Endothelial cell of umbilical vein (primary cell): ENCODE data around the gene TEX38. TPM values are rescaled to one million over a fixed set of nuclear protein-coding genes. Genes with fewer than 3 reads are reported as not detected.

Source experiments
- BruUV-seq: library from RNA; stranded (reverse); fragments of 400-500 nt; replicated peaks from 2 replicates; lab custom pipeline; 2021; lab: Mats Ljungman, UMichigan
- CTCF ChIA-PET: fragments of 300-600, 350-600 bp; sonication (Branson Sonifier 250); formaldehyde crosslinking; loops from one replicate; lab custom pipeline; 2021; ENCODE audit warnings: antibody characterized with exemption, inconsistent platforms; lab: Charles Lee
- POLR2A ChIA-PET: fragments of 300-600, 350-600 bp; sonication (Branson Sonifier 250); formaldehyde crosslinking; loops from one replicate; lab custom pipeline; 2021; ENCODE audit warnings: antibody characterized with exemption, inconsistent platforms; lab: Charles Lee
- DNase-seq: peaks from one replicate; pipeline ENCODE4 v3.0.0-alpha.2; 2011; ENCODE audit warnings: low read depth, low spot score
- FAIRE-seq: peaks from 2 replicates; lab custom pipeline; 2011; peaks lifted over from hg19 to GRCh38; lab: Jason Lieb, UNC
- H2AFZ ChIP-seq: 2 replicates; pipeline ENCODE4 v1.6.0; 2012; ENCODE audit warnings: low read depth, low read length, control low read depth, inconsistent platforms
- H3K27ac ChIP-seq: 2 replicates; pipeline ENCODE4 v1.5.1; 2011; ENCODE audit warnings: low read depth, mild to moderate bottlenecking, control low read depth, low read length, moderate library complexity; ENCODE audit not compliant: insufficient read depth
- H3K27me3 ChIP-seq, 2 experiments: 2 replicates each; pipeline versions ENCODE4 v1.6.0 to v1.6.1; 2011; ENCODE audit warnings: low read length in 2 of 2, mixed read lengths in 1 of 2; ENCODE audit not compliant: control insufficient read depth in 2 of 2, insufficient read depth in 2 of 2
- H3K36me3 ChIP-seq, 2 experiments: 2 replicates in 1 of 2; 3 replicates in 1 of 2; pipeline ENCODE4 v1.5.1; 2011; ENCODE audit warnings: low read length in 2 of 2, mild to moderate bottlenecking in 1 of 2, moderate library complexity in 1 of 2; ENCODE audit not compliant: control insufficient read depth in 2 of 2, insufficient read depth in 2 of 2; ENCODE audit errors: extremely low read depth in 1 of 2
- H3K4me1 ChIP-seq: 3 replicates; pipeline ENCODE4 v1.5.1; 2011; ENCODE audit warnings: mild to moderate bottlenecking, low read length; ENCODE audit not compliant: control insufficient read depth, insufficient read depth; ENCODE audit errors: extremely low read depth
- H3K4me2 ChIP-seq: 2 replicates; pipeline ENCODE4 v1.6.1; 2011; ENCODE audit warnings: low read length, control low read depth, mixed read lengths; ENCODE audit not compliant: insufficient read depth
- H3K4me3 ChIP-seq, 3 experiments: fragments of 200-600 bp in 1 of 3; sonication (generic), shearing (Covaris generic) in 1 of 3; replicated peaks in 1 of 3; 2 replicates each; pipeline ENCODE4 v1.5.1; 2011 to 2016; ENCODE audit warnings: control low read depth in 3 of 3, low read length in 3 of 3, mild to moderate bottlenecking in 2 of 3, inconsistent platforms in 1 of 3, low read depth in 1 of 3, moderate library complexity in 1 of 3; ENCODE audit not compliant: insufficient read depth in 1 of 3
- H3K79me2 ChIP-seq: 2 replicates; pipeline ENCODE4 v1.6.0; 2012; ENCODE audit warnings: low read length, inconsistent platforms; ENCODE audit not compliant: control insufficient read depth, insufficient read depth
- H3K9ac ChIP-seq: replicated peaks from 2 replicates; pipeline ENCODE3; 2011; ENCODE audit warnings: low read length, control low read depth; ENCODE audit not compliant: insufficient read depth; ENCODE audit errors: extremely low read depth
- H3K9me1 ChIP-seq: replicated peaks from 3 replicates; pipeline ENCODE4 v1.6.0; 2011; ENCODE audit warnings: mild to moderate bottlenecking, low read length; ENCODE audit not compliant: control insufficient read depth, insufficient read depth; ENCODE audit errors: extremely low read depth
- H3K9me3 ChIP-seq: replicated peaks from 2 replicates; pipeline ENCODE4 v1.5.1; 2012; ENCODE audit warnings: low read length, inconsistent platforms; ENCODE audit not compliant: control insufficient read depth, insufficient read depth
- H4K20me1 ChIP-seq: replicated peaks from 2 replicates; pipeline ENCODE3; 2011; ENCODE audit warnings: mild to moderate bottlenecking, low read length; ENCODE audit not compliant: control insufficient read depth, insufficient read depth; ENCODE audit errors: extremely low read depth
- CTCF ChIP-seq, 2 donors: IDR thresholded peaks; 1 replicate in 1 of 2; 2 replicates in 1 of 2; pipeline ENCODE4 v1.5.1; 2011; ENCODE audit warnings: low read length in 2 of 2, mild to moderate bottlenecking in 2 of 2, moderate library complexity in 2 of 2, control low read depth in 1 of 2, inconsistent platforms in 1 of 2, low read depth in 1 of 2; ENCODE audit not compliant: insufficient read depth in 1 of 2; ENCODE audit errors: extremely low read depth in 1 of 2
- EZH2 ChIP-seq: IDR thresholded peaks from 2 replicates; pipeline ENCODE4 v1.6.1; 2012; ENCODE audit warnings: borderline replicate concordance, low read depth, mild to moderate bottlenecking, moderate library complexity, low read length, inconsistent platforms; ENCODE audit not compliant: severe bottlenecking
- FOS ChIP-seq: IDR thresholded peaks from 2 replicates; pipeline ENCODE4 v1.6.1; 2011; ENCODE audit warnings: mild to moderate bottlenecking, low read length, moderate library complexity, borderline replicate concordance; ENCODE audit not compliant: insufficient read depth
- GATA2 ChIP-seq: IDR thresholded peaks from 2 replicates; pipeline ENCODE4 v1.7.0; 2011; ENCODE audit warnings: low read depth, mild to moderate bottlenecking, moderate library complexity, mixed read lengths, low read length; ENCODE audit not compliant: insufficient read length, insufficient read depth
- JUN ChIP-seq: IDR thresholded peaks from 2 replicates; pipeline ENCODE4 v1.6.1; 2011; ENCODE audit warnings: borderline replicate concordance, low read depth; ENCODE audit not compliant: insufficient read length, insufficient read depth
- MYC ChIP-seq: IDR thresholded peaks from one replicate; pipeline ENCODE4 v1.6.1; 2011; ENCODE audit warnings: mild to moderate bottlenecking, low read depth, low read length
- POLR2A ChIP-seq: IDR thresholded peaks from 2 replicates; pipeline ENCODE4 v1.6.1; 2012; ENCODE audit warnings: low read depth, mild to moderate bottlenecking, control low read depth, low read length
- POLR2AphosphoS5 ChIP-seq: IDR thresholded peaks from 2 replicates; pipeline ENCODE4 v1.6.1; 2012; ENCODE audit warnings: low read depth, mild to moderate bottlenecking, control low read depth, low read length, moderate library complexity; ENCODE audit not compliant: insufficient read depth
- dilution Hi-C: fragments of 300-500 bp; cut with MboI; formaldehyde crosslinking; loops from one replicate; pipeline ENCODE4 v1.15.0; 2019; ENCODE audit warnings: low sequenced_read_pairs; ENCODE audit not compliant: extremely low pct_ligation_motif_present
- intact Hi-C: fragments of 100-400 bp; cut with micrococcal nuclease; formaldehyde crosslinking; loops from one replicate; pipeline ENCODE4 v1.10.0; 2022
- polyA plus RNA-seq, 4 experiments: library from polyadenylated mRNA; depleted of rRNA in 3 of 4; stranded (reverse) in 3 of 4; unstranded in 1 of 4; fragments of >200 nt; gene quantifications; 2 replicates each; pipeline versions ENCODE4 v1.2.1 to v1.2.3, GENCODE V29; 2011 to 2012; ENCODE audit warnings: missing spikeins in 1 of 4
- total RNA-seq: library from RNA; stranded (reverse); gene quantifications from 2 replicates; pipeline ENCODE4 v1.2.3, GENCODE V29; 2021

Gene TEX38
- total and polyA plus RNA-seq, 2 donors (not counting 3 experiments of a cell fraction or from before 2014, with no cell fraction given), result not detected

DNA sequence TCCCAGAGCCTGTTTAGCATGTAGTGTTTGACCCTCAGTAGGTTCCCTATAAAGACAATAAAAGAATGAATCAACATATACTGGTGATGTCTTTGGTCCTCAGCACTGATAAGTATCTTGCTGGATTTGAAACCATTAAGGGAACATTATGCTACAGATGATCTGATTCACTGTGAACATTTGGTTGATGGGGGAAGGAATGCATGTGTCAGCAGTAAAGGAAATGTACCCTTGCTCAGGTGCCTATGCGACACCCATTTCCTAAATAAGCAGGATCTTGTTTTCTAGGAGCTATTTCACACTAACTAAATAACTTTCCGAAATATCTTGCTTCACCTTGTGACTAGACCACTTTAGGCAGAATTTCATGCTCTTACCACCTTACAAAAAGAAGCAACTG, 13.0 kb downstream of the TEX38 start:
- H3K36me3 ChIP-seq, result peaks cover 18 to 25% of the 10 kb centered on the region in 2 experiments
- no peak for DNase-seq

More for the DNA sequence above, 13.0 kb downstream of the TEX38 start:
- Histone ChIP-seq H3K4me1 (peaks cover 63% of the 10 kb centered on the region), H3K9me3 (no peaks in the 10 kb centered on the region), H3K9me1 (no peaks in the 10 kb centered on the region), H3K4me3 (no peak overlapping the region), H3K27ac (no peak overlapping the region), H3K79me2 (no peaks in the 10 kb centered on the region), H4K20me1 (peaks cover 9% of the 10 kb centered on the region), H3K4me2 (no peak overlapping the region), H2AFZ (no peak overlapping the region), H3K27me3 (no peaks in the 10 kb centered on the region), H3K9ac (no peak overlapping the region)
- intact Hi-C loops (no loop called here), dilution Hi-C loops (no loop called here)
- FAIRE-seq, result no peak
- BruUV-seq, result no TSS peak
- ChIA-PET CTCF (interaction anchor here (0.8 to 1.5 kb wide), 2 partner anchors 10 to 12 kb away, joined by 4 to 7 read pairs; no protein-coding TSS in a partner anchor), POLR2A (no interaction called here)
- TF ChIP-seq MYC, result no peak
- no peak for TF ChIP-seq POLR2AphosphoS5
- peak; percentile 47 for TF ChIP-seq GATA2
- TF ChIP-seq EZH2, result no peak
- no peak for TF ChIP-seq FOS
- no peak for TF ChIP-seq POLR2A
- TF ChIP-seq CTCF (IDR thresholded peaks at IDR 0.05; ENCODE audit: extremely low read depth in 1 of 2, insufficient read depth in 1 of 2, low read depth in 1 of 2, low read length in 2 of 2), result no peak
- no peak for TF ChIP-seq JUN
